AG09309 (cell line): ENCODE results near the gene GTF2F1.

Experiments used
- DNase-seq: peaks from one replicate; pipeline ENCODE4 v3.0.0-alpha.2; 2010; ENCODE audit warnings: low read depth
- H3K4me3 ChIP-seq: 2 replicates; pipeline ENCODE4 v1.5.1; 2011; ENCODE audit warnings: mild to moderate bottlenecking, low read depth, low read length, moderate library complexity; ENCODE audit not compliant: control insufficient read depth
- CTCF ChIP-seq: IDR thresholded peaks from 2 replicates; pipeline ENCODE4 v1.5.1; 2011; ENCODE audit warnings: mild to moderate bottlenecking, low read depth, low read length, inconsistent platforms; ENCODE audit not compliant: insufficient read depth, control insufficient read depth; ENCODE audit errors: missing control alignments

GTF2F1 gene

DNA sequence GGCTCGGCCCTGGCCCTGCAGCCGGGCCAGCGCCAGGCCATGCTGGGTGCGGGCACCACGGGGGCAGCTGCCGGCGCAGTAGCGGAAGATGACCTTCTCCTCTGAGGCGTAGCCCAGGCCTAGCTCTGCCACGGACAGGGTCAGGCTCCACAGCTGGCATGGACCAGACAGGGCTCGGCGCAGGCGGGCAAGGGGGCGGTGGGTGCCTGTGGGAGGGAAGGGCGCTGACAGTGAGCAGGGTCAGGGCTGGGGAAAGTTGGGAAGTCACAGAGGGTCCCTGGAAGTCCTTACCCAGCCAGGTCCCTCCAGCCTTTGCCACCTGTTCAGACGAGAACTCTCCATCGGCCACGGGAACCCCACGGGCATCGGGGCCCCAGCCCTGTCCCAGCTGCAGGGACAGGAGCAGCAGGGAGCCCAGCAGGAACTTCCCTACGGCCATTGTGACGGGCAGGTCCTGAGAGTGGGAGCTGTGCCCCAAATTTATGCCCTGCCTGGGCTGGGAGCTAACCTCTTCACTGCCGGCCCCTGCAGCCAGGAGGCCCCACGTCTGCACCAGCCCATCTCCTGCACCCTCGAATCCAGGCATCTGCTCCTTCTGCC, 17.5 kb downstream of the GTF2F1 start, which contains the start of gene PSPN:
PSPN (minus strand) TSS at position 523 of the 600 bp plus-strand sequence; CDS start at position 439, 84 bp downstream.
- no peak for TF ChIP-seq CTCF
- no peak for DNase-seq
- no peak within 1 kb of the TSS for H3K4me3 ChIP-seq

DNA sequence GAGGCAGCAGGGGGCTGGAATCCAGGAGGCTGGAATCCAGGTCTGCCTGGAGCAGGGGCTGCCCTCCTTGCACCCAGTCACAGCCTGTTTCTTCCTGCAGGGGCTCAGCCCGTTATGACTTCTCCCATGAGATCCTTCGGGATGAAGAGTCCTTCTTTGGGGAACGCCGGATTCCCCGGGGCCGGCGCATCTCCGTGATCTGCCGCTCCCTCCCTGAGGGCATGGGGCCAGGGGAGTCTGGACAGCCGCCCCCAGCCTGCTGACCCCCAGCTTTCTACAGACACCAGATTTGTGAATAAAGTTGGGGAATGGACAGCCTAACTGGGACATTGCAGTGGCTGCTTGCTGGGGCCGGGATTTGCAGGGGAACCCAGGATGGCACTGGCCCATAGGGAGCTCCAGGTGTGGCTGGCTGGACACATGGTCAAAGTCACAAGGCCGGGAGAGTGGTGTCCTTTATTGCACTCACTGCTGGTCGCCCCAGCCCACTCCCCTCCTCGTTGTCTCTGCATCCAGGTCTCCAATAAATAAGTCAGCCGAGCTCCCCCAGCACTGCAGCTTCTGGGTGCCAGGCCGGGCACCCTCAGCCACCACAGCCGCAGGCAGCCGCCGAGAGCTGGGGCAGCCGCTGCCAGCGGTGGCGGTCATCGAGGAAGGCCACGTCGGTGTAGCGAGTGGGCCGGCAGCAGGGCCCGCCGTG, 18.1 kb downstream of the GTF2F1 start:
- TF ChIP-seq CTCF: no peak
- H3K4me3 ChIP-seq: no peak overlapping the region
- no peak for DNase-seq

GRCh38 chr19:6374161-6374709, 18.7 kb downstream of the GTF2F1 start:
- no peak for DNase-seq
- TF ChIP-seq CTCF: no peak
- H3K4me3 ChIP-seq: no peak overlapping the region

- H3K4me3 ChIP-seq: peak overlapping the region; percentile 46
- no peak for DNase-seq
- TF ChIP-seq CTCF: no peak
Observed at GRCh38 chr19:6373813-6374108, 19.2 kb downstream of the GTF2F1 start.

- H3K4me3 ChIP-seq: peak overlapping the region; percentile 58
- TF ChIP-seq CTCF: no peak
- DNase-seq: peak; percentile 90
Observed at GRCh38 chr19:6373096-6373812, 19.7 kb downstream of the GTF2F1 start.

- peak; percentile 100 for DNase-seq
- peak within 1 kb of the TSS; percentile 58 for H3K4me3 ChIP-seq
- TF ChIP-seq CTCF: no peak
Observed at GRCh38 chr19:6372594-6373095, 20.3 kb downstream of the GTF2F1 start, which contains the start of gene ALKBH7. Gene ALKBH7 (plus strand): TSS chr19:6372794. CDS start chr19:6372821, 27 bp downstream.
